Type B pancreatic cell (in vitro differentiated cells): ENCODE results near the gene BUB1B. TPM values are rescaled to one million over a fixed set of nuclear protein-coding genes. Genes with fewer than 3 reads are reported as not detected.
"Not testable (repeated sequence)": the region's sequence is repeated elsewhere in the genome, so short reads cannot be mapped to it uniquely, and the experiment has no call there.

Experiments used
- DNase-seq: peaks from one replicate; pipeline ENCODE4 v3.0.0; 2021; ENCODE audit warnings: mixed read lengths; ENCODE audit not compliant: unreplicated experiment; ENCODE audit errors: extremely low spot score
- H3K27ac Mint-ChIP-seq: 2 replicates; pipeline ENCODE4 v1.8.0; 2021; ENCODE audit warnings: mild to moderate bottlenecking, mixed read lengths
- H3K27me3 Mint-ChIP-seq: 2 replicates; pipeline ENCODE4 v1.8.0; 2021; ENCODE audit warnings: mixed read lengths
- H3K36me3 Mint-ChIP-seq: 2 replicates; pipeline ENCODE4 v1.8.0; 2021; ENCODE audit warnings: mixed read lengths
- H3K4me1 Mint-ChIP-seq: one replicate; pipeline ENCODE4 v1.8.0; 2021; ENCODE audit warnings: mixed read lengths; ENCODE audit not compliant: unreplicated experiment
- H3K4me3 Mint-ChIP-seq: 2 replicates; pipeline ENCODE4 v1.8.0; 2021; ENCODE audit warnings: mild to moderate bottlenecking, mixed read lengths
- H3K9me3 Mint-ChIP-seq: 2 replicates; pipeline ENCODE4 v1.8.0; 2021; ENCODE audit warnings: mixed read lengths
- CTCF ChIP-seq: fragments of 200-600 bp; sonication (generic); conservative IDR thresholded peaks from 2 replicates; pipeline ENCODE4 v1.5.0; 2021; ENCODE audit warnings: antibody characterized with exemption, mild to moderate bottlenecking
- total RNA-seq: library from RNA; stranded (reverse); gene quantifications from 2 replicates; pipeline ENCODE4 v1.2.1, GENCODE V29; 2021; ENCODE audit warnings: low replicate concordance

BUB1B gene
- total RNA-seq, 1 donor from 2014 or later: 69.5 TPM

- TF ChIP-seq CTCF: no peak
- no peak overlapping the region for H3K27ac Mint-ChIP-seq
Observed at GRCh38 chr15:40150163-40150925, 10.5 kb upstream of the BUB1B start.

GRCh38 chr15:40151499-40151898 lies 9.4 kb upstream of the BUB1B start:
- H3K27me3 Mint-ChIP-seq: no peaks in the 10 kb centered on the region
- TF ChIP-seq CTCF: no peak
- H3K4me3 Mint-ChIP-seq: no peak overlapping the region
- H3K36me3 Mint-ChIP-seq: no peaks in the 10 kb centered on the region
- H3K27ac Mint-ChIP-seq: no peak overlapping the region
- peaks cover 17% of the 10 kb centered on the region for H3K4me1 Mint-ChIP-seq
- peaks cover 5% of the 10 kb centered on the region for H3K9me3 Mint-ChIP-seq
- no peak for DNase-seq

More at GRCh38 chr15:40150163-40150925, 10.5 kb upstream of the BUB1B start:
- Mint-ChIP-seq H3K36me3 (no peaks in the 10 kb centered on the region), H3K27me3 (no peaks in the 10 kb centered on the region), H3K9me3 (peaks cover 5% of the 10 kb centered on the region), H3K4me1 (peaks cover 10% of the 10 kb centered on the region), H3K4me3 (no peak overlapping the region)
- DNase-seq: no peak

- DNase-seq: no peak
- no peak for TF ChIP-seq CTCF
- Mint-ChIP-seq H3K4me3 (no peak overlapping the region), H3K4me1 (peaks cover 22% of the 10 kb centered on the region), H3K27me3 (no peaks in the 10 kb centered on the region), H3K27ac (no peak overlapping the region), H3K36me3 (no peaks in the 10 kb centered on the region), H3K9me3 (peaks cover 5% of the 10 kb centered on the region)
Observed at GRCh38 chr15:40151991-40152390, 8.9 kb upstream of the BUB1B start.

- H3K4me3 Mint-ChIP-seq: peak overlapping the region; percentile 56
- H3K4me1 Mint-ChIP-seq: peaks cover 28% of the 10 kb centered on the region
- H3K36me3 Mint-ChIP-seq, DNase-seq, H3K9me3 Mint-ChIP-seq, H3K27me3 Mint-ChIP-seq: not testable (repeated sequence)
- H3K27ac Mint-ChIP-seq: peak overlapping the region; percentile 77
Observed at GRCh38 chr15:40154821-40155220, 6.0 kb upstream of the BUB1B start.

GRCh38 chr15:40155270-40155910 lies 5.5 kb upstream of the BUB1B start:
- no peaks in the 10 kb centered on the region for H3K27me3 Mint-ChIP-seq
- peaks cover 27% of the 10 kb centered on the region for H3K4me1 Mint-ChIP-seq
- DNase-seq: no peak
- peak overlapping the region; percentile 56 for H3K4me3 Mint-ChIP-seq
- no peaks in the 10 kb centered on the region for H3K36me3 Mint-ChIP-seq
- TF ChIP-seq CTCF: no peak
- no peaks in the 10 kb centered on the region for H3K9me3 Mint-ChIP-seq
- peak overlapping the region; percentile 77 for H3K27ac Mint-ChIP-seq

- Mint-ChIP-seq H3K4me3 (no peak overlapping the region), H3K4me1 (peaks cover 24% of the 10 kb centered on the region), H3K36me3 (no peaks in the 10 kb centered on the region), H3K9me3 (no peaks in the 10 kb centered on the region), H3K27me3 (no peaks in the 10 kb centered on the region), H3K27ac (no peak overlapping the region)
- no peak for DNase-seq
- no peak for TF ChIP-seq CTCF
Observed at GRCh38 chr15:40157778-40158447, 3.0 kb upstream of the BUB1B start.
